HG03457 (cell line): ENCODE results near the gene USP25.

Experiments
- ATAC-seq: cut with Tn5 transposase; IDR thresholded peaks from one replicate; pipeline ENCODE4 v1.9.1; 2021; ENCODE audit warnings: moderate number of reproducible peaks; ENCODE audit not compliant: unreplicated experiment

The USP25 gene

DNA sequence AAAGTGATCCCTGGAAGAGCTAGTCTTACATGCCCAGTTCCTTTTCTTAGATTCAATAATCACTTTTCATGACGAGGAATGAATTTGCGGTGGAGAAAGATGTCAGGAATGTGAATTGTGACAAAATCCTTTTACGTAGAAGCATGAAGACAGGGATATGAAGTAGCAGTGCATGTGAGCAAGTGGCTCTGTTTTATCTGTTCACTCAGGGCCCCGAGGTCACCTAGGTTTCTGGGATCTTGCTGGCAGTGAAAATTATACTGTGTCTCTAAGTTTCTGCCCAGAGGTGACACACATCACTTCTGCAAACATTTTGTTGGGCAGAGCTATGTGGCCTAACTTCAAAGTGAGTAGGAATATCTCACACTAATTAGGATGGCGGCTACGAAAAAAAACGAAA is 79.3 kb downstream of the USP25 start:
- no peak for ATAC-seq

DNA sequence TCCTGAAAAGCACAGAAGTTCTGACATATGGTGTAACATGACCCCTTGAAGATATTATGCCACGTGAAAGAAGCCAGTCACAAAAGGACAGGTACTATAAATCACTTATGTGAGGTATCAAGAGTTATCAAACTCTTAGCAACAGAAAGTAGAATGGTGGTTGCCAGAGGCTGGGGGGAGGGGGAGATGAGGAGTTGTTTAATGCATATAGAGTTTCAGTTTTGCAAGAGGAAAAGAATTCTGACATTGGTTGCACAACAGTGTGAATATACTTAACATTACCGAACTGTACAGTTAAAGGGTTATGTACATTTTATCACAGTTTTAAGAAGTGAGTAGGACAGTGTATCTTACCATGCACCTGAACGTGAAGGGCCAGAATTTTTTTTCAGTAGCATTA is 80.0 kb downstream of the USP25 start:
- ATAC-seq = no peak

DNA sequence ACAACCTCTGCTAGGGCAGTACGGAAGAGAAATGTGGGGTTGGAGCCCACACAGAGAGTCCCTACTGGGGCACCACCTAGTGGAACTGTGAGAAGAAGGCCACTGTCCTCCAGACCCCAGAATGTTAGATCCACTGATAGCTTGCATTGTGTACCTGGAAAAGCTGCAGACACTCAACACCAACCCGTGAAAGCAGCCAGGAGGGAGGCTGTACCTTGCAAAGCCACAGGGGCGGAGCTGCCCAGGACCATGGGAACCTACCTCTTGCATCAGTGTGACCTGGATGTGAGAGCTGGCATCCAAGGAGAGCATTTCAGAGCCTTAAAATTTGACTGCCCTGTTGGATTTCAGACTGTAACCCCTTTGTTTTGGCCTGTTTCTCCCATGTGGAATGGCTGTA is 85.5 kb downstream of the USP25 start:
- ATAC-seq = no peak

DNA sequence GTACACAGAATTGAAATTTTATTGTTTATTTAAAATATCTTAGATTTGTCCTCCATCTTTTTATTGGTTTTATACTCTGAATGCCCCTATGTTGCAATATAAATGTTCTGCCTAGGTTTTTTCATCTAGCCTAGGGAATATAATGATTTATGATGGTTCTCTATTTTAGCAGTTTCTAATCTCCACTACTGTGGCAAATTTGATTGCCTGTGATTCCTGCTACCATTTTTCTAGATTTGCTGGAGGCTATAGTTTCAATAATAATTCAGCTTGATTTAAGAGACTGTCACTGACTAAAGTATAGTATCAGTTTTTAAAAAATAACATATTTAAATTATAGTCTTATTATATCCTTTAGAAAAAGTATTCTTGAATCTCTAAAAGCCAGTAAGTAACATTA is 90.5 kb downstream of the USP25 start:
- ATAC-seq = no peak

DNA sequence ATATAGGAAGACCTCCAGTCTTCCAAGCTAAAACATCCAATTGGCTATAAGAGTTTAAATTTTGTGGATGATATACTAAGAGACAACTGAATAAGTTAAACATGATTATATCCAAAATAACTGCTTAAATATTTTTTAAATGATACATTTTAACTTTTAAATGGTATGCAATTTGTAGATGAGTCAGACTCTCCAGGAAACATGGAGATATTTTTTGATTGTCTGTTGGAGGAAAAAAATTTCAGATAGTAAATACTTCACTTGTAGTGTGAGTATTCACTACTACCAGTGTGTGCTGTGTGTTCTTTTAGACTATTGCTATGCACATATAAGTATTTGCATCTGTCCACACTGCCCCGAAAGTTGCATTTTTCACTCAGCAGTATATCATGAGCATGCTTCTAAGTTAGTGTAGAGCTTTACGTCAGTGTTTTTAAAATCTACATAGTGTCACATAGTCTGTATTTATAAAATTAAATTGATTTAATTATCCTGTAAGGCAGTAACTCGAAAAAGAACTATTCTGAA is 91.1 kb downstream of the USP25 start:
- no peak for ATAC-seq

DNA sequence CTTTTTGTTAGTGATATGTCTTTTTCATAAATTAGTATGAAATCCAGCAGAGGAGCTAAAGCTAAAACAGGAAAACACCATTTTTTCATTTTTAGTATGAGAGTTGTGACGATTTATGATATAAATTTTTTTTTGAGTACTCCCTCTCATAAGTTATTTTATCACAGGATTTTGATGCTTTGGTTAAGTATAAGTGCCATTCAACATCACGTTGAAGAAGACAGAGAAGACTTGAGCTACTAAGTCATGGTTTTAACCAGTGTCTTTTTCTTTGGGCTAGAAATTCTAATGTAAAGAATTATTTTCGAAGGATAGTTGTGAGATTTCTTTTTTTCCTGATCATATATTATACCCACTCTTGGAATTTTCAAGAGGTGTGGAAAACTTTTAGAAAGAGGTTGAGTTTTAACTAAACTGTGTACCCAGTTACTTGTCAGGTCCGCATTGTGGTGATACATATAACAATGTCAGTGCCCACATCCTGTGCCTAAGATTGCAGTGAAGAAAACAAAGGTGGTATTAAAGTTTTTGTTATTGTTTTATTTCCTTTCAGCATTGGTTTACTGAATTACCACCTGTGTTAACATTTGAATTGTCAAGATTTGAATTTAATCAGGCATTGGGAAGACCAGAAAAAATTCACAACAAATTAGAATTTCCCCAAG is 93.8 kb downstream of the USP25 start:
- no peak for ATAC-seq

DNA sequence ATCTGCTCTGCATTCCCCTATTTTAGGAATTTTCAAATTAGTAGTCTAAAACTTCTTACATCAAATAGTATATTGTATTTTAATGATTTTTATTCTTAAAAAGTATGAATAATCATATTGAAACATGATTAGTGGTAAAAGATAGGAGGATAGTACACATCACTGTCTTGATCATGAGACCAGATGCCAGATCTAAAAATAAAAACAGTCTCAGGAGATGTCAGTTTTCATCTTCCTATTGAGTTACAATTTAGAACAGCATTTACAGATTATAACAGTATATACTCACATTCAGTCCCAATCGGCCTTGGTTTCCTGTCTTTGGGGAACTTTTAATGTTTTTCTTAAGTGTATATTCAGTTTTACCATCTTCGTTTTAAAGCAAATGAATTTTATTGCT is 95.9 kb downstream of the USP25 start:
- no peak for ATAC-seq

DNA sequence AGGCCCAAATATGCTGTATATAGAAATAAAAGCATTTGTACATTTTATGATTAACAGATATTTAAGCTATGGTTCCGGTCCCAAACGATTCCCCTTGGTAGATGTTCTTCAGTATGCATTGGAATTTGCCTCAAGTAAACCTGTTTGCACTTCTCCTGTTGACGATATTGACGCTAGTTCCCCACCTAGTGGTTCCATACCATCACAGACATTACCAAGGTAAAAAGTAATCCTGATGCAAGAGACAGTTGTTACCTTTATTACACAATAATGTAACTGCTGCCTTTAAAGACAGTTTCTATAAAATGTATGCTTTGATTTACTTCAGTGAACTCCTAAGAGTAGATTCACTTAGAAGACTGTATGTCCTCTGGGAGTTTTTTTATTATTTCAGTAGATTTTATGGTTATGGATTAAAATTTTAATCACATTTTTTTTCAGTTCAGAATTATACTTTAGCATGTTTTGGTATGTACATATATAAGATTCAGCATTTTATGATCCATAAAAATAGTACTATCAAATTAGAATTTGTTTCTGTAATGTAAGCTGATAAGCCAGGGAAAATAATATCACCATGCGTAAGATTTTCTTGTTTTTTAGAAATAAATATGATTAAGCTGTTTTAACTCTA is 96.5 kb downstream of the USP25 start:
- no peak for ATAC-seq

DNA sequence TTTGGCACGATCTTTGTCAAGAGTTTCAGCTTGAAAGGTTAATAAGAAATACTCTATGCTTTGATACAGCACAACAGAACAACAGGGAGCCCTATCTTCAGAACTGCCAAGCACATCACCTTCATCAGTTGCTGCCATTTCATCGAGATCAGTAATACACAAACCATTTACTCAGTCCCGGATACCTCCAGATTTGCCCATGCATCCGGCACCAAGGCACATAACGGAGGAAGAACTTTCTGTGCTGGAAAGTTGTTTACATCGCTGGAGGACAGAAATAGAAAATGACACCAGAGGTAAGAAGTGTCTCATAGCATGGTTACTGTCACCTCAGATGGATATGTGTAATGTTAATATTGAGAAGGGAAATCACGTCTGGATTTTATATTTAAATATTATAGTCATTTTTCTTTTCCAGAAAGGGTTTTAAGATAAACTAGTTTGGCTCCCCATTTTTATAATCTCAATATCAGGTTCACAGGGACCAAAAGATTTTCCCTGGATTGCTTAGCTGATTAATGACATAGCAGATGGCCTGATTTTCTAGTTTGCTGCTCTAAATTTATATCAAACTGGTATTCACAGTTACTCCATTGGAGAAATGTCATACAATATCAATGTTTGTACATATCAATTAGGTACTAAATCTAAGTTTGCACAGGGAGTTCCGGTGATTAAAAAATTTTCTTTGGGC is 97.3 kb downstream of the USP25 start:
- no peak for ATAC-seq

DNA sequence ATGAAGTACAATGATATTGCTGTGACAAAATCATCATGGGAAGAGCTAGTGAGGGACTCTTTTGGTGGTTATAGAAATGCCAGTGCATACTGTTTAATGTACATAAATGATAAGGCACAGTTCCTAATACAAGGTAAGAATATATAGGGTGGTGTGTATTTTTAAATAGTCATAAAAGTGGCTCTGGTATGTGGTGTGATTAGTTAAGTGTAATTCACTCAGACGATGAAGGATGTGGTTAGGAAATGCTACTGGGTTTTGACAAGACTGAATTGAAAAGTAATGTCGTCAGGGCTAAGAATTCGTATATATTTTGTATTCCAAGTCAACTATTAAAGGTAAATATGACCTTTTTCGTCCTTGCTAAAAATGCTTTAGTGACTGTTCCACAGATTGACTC is 101.7 kb downstream of the USP25 start:
- no peak for ATAC-seq

DNA sequence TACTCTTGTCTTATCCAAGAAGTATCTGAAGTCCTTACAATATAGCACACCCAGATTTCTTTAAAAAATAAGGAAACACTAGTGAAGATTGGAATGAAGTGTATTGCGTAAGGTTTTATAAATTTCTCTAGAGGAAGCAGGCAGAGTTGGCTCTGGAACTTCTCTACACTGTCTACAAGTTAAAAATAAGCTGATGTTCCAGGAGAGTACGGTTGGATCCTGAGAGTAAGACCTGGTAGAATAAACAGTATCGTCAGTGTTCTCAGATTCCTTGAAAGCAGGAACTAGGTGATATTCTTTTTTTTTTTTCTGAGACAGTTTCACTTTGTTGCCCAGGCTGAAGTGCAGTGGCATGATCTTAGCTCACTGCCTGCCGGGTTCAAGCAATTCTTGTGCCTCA is 107.9 kb downstream of the USP25 start:
- ATAC-seq = no peak

DNA sequence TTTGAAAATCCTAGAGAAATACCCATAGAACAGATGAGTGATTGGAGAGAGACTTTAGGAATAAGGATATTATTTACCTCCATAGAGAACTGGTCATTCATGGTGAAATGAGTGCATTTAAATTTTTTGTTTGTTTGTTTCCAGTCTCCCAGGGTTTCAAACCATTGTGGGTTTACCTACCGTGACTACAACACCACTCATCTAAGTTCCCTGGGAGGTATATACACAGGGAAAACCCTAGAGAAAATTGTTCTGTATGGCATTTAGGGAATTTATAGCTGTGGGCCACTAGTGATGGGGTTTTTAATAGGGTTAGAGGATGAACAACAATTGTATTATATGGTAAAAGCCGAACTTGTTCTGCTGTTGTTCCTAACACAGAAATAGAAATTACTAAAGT is 109.2 kb downstream of the USP25 start:
- no peak for ATAC-seq

DNA sequence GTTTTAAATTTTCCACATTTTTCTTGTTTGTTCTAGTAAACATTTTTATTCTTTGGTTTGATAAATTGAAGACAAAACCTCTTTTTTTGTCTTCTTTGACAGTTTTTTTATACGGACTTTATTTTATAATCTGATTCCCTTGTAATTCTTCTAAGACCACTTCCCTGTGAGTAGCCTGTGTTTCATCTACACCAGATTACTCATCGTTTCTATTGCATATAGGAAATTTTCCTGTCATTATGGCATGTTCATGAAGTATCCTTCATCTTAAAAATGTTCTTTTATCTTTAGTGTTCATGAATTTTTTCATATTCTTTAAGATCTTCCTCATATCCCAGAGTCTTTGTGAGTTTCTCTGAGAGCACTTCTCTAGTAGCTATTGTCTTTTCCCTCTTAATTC is 109.8 kb downstream of the USP25 start:
- ATAC-seq = no peak

DNA sequence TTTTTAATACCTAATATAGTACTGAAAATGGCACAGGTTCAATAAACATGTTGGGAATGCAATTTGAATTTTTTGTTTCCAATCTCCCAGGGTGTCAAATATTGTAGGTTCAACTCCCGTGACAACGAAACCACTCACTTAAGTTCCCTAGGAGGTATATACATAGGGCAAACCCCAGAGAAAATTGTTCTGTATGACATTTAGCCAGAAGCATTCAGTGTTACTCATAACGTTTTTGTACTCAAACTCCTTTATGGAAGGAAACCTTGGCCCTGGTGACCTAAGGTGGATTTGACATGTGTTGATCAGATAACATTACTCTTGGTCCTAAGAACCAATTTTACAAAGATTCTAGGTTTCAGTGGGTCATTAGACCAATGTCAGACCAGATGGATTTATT is 110.6 kb downstream of the USP25 start:
- no peak for ATAC-seq

DNA sequence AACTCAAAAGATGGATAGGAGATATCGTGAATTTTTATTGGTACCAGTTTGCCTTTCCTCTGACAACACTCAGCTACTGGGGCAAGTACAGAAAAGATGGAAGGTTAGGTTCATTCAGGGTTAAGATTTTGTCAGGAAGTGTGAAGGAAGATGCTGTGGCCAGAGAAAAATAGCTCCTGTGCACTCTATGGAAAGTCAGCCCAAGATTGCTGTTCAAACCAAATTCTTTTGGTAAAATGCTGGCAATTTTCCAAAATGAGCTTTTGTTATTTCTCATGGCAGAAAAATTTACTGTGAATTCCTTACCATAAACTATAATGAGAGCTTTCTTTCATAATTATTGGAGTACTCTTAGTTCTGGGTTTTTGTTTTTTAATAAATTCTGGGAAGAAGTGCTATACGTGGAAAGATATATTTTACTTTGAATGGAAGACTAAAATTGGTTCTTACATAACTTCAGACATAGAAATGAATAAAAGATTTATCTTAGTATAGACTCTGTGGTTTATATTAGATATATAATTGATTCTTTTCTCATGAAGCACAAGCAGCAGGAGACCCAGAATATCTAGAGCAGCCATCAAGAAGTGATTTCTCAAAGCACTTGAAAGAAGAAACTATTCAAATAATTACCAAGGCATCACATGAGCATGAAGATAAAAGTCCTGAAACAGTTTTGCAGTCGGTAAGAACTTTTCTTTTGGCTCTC is 112.2 kb downstream of the USP25 start:
- no peak for ATAC-seq

DNA sequence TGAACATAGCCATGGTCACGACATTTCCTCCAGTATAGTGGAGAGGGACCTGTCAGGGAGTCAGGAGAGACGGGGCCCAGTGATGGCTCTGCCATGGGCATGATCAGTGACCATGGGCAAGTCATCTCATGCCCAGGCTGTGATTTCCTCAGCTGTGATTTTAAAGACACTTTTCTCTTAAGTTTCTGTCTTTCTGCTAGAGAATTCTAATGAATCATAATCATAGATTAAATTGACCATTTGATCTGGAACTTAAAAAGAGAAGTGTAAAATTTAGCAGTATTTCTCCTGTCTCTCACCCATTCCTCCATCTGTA is 112.7 kb downstream of the USP25 start:
- no peak for ATAC-seq

DNA sequence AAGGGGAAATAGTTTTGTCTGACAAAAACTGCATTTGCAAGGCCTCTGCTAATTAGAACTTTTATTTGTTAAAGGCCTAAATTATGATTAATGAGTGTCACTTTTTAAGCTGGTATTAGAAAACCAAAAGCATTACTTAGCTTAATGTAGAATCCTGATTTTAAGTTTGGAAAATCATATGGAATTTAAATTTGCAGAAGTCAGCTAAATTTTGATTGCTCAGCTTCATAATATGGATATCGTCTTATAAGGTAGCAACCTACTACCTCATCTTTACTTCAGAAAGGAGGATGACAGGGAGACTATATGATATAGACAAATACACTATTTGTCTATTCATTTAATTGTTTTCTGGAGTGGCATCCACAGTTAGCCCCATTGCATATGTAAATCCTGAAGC is 114.0 kb downstream of the USP25 start:
- ATAC-seq = no peak

DNA sequence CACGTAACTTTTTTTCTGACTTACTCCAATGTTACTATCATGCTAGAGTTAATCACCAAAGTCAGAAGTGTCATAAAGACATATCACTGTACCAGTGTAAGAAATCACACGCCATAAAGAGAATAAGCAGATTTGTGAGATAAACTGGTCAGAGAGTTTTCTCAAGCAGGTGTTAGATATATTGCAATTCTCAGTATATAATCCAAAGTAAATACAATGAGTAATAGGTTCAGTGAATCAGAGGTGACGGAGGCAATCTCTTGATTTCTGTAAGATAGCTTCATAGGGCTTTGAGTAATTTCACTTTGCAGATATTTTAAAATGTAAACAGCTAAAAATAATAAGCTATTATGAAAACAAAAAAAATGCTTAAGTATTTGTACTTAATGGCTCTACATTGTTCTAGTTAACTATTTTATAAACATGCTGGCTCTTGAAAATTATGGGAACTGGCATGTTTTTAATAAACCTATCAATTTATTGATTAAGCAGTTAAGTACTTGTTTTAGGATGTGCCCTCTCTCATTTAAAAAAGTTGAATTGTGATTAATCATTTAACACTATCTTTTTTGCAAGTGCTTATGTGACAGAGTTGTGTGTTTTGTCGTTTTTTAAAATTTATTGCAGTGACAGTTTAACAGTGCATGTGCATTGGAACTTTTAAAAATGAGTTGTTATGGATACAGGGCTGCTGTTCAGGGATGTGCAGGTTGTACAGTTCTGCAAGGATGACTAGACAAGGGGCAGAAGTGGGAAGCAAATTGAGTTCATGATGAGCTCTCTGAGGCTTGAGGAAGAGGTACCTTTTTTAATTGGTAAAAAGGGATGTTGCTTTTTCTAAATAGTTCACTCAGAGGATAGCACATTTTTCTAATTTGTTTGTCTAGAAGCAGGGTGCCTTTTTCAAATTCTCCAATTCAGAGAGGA is 119.1 kb downstream of the USP25 start:
- ATAC-seq = no peak

DNA sequence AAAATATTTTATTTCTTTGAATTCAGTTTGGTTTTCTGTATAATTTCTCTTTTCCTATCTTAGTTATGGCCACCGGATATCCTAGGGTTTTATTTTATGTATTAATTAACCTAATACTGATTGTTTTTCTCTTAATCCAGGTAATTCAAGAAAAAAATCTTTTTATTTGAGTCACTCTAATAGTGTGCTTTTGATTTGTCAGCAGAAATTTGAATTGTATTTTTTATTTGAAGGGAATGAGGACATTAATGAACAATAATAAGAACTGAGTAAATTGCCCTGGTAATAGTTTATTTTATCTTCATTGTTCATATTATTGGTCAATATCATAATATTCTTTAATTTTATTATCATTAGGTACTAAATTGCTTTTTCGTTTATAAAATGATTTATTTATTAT is 120.1 kb downstream of the USP25 start:
- ATAC-seq = no peak

DNA sequence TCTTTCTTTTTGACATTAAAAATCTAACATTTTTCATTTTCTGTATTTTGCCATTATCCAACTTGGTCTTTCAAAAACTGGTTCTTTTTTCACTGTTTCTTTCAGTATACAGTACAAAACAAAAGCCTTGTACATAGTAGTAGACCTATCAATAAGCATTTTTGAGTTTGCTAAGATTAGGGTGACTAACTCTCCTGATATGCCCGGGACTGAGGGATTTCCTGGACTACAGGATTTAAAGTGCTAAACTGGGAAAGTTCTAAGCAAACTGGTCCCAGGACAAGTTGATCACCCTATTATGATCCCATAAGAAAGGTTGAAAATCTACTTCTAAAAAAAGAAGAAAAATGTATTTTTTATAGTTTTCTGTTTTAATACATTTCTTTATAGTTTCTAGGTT is 120.9 kb downstream of the USP25 start:
- no peak for ATAC-seq

DNA sequence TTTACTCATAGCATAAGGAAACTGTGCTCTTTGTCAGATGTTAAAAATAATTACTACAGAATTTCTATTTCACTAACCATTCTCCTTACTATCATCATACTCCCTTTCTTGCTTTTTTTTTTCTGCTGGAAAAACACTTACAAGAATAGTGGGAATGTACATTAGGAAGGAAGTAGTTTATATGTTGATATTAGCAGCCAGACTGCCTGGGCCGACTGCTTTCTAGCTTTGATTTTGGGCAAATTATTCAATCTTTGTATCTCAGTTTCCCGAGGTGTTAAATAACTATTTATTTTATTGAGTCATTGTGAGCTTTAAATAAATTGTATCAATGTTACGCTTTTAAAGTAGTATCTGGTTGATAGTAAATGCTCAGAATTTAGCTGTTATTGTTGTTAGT is 122.4 kb downstream of the USP25 start:
- no peak for ATAC-seq
